ENCODE results near the gene PAPSS1. TPM values are rescaled to one million over a fixed set of nuclear protein-coding genes. Genes with fewer than 3 reads are reported as not detected.

PAPSS1 gene
- total RNA-seq, 4 donors from 2014 or later: 30.8 to 54.1 (median 36.0) TPM

DNA sequence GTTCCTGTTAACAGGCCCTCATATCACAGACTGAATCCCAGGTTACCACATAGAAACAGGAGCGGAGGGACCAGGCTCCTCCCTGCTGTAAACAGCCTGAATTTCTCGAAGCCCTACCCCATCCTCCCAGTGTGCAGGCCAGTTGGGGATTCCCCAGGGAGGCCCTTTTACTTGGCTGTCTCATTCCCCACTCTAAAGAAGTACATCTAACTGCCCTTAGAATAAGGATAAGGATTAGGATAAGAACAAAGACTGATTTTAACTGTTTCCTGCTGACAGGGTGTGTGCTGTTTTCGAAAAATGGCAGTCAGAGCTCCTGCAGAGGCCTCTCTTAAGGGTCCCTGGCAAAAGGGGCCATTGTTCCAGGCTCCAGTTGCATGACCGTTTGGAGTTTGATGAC is 133.7 kb downstream of the PAPSS1 start:
- Histone ChIP-seq H3K4me3 (no peak overlapping the region), H3K27ac (no peak overlapping the region), H3K36me3 (no peaks in the 10 kb centered on the region), H3K4me1 (no peaks in the 10 kb centered on the region), H3K27me3 (no peaks in the 10 kb centered on the region), H3K9me3 (peaks cover 0 to 26% (median 11%) of the 10 kb centered on the region in 3 donors)
- no peak for DNase-seq
- TF ChIP-seq POLR2A (IDR thresholded peaks at IDR 0.05): no peak
- TF ChIP-seq, protein P1, sequence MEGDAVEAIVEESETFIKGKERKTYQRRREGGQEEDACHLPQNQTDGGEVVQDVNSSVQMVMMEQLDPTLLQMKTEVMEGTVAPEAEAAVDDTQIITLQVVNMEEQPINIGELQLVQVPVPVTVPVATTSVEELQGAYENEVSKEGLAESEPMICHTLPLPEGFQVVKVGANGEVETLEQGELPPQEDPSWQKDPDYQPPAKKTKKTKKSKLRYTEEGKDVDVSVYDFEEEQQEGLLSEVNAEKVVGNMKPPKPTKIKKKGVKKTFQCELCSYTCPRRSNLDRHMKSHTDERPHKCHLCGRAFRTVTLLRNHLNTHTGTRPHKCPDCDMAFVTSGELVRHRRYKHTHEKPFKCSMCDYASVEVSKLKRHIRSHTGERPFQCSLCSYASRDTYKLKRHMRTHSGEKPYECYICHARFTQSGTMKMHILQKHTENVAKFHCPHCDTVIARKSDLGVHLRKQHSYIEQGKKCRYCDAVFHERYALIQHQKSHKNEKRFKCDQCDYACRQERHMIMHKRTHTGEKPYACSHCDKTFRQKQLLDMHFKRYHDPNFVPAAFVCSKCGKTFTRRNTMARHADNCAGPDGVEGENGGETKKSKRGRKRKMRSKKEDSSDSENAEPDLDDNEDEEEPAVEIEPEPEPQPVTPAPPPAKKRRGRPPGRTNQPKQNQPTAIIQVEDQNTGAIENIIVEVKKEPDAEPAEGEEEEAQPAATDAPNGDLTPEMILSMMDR (IDR thresholded peaks at IDR 0.05): no peak
- intact Hi-C loops (cut with DNase I): no loop called here
- WGBS, 2 donors: 39 to 61% methylated on average over 4 of the region's 4 CpGs

DNA sequence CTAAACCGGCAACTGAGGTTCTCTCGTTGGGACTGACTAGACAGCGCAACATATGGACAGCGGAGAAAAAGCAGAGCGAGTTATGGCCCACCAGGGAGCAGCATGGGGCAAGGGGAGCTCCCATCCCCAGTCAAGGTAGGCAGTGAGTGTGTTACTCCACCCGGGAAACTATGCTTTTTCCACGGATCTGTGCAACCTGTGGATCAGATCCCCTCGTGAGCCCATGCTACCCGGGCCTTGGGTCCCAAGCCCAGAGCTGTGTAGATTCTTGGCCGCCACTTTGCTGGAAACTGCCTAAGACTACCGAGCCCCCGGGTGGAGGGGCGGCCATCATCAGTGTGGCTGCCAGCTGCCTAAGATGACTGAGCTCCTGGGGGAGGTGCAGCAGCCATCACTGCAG is 140.9 kb downstream of the PAPSS1 start:
- no peak for DNase-seq
- H3K27ac ChIP-seq: no peak overlapping the region
- intact Hi-C loops (cut with DNase I): no loop called here
- no peaks in the 10 kb centered on the region for H3K27me3 ChIP-seq
- no peaks in the 10 kb centered on the region for H3K36me3 ChIP-seq
- H3K4me1 ChIP-seq: no peaks in the 10 kb centered on the region
- H3K9me3 ChIP-seq: no peaks in the 10 kb centered on the region
- TF ChIP-seq, protein P1 (IDR thresholded peaks at IDR 0.05): no peak
- 94 to 95% methylated on average over 6 to 12 of the region's 13 CpGs for WGBS, 2 donors
- H3K4me3 ChIP-seq: no peak overlapping the region

DNA sequence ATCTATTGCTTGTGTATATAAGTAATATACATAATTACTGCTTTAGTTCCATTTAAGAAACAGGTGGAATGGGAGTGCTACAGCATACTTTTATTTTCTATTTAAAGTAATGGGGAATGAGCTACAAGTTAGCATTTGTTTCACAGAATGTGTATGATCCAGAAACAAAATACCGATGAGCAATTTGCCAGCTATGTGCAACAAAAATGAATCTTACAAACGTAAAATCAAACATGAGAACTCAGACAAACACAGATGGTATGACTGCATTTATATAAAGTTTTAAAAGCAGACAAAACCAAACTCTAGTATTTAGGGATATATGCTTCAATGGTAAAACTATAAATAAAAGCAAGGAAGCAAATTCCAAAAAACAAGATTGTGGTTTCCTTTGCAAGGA is 141.7 kb downstream of the PAPSS1 start:
- Histone ChIP-seq H3K9me3 (no peaks in the 10 kb centered on the region), H3K27ac (no peak overlapping the region), H3K4me1 (no peaks in the 10 kb centered on the region), H3K4me3 (no peak overlapping the region), H3K36me3 (no peaks in the 10 kb centered on the region), H3K27me3 (no peaks in the 10 kb centered on the region)
- no peak for DNase-seq
- intact Hi-C loops (cut with DNase I): no loop called here
- WGBS, 2 donors: 69 to 73% methylated on average over 2 of the region's 2 CpGs
- TF ChIP-seq, protein P1 (IDR thresholded peaks at IDR 0.05): no peak
- TF ChIP-seq POLR2A (IDR thresholded peaks at IDR 0.05): no peak

DNA sequence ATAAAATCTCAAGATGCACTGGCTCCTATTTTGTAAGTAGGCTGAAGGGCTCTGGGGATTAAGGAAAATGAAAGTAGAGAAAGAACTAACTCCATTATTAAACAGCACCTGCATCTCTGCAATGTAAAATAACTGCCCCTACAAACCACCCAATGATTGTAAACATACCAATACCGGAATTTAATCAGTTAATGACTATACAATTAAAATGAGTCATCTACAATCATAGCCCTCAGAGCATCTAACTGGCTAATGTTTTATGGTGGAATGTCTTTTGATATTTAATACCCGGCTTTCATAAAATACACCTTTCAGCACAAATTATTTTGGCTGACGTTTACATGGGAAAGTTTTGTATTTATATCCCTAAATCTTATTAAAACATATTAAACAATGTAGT is 142.3 kb downstream of the PAPSS1 start:
- 55 to 56% methylated on average over 3 of the region's 3 CpGs for WGBS, 2 donors
- Histone ChIP-seq H3K9me3 (no peaks in the 10 kb centered on the region), H3K36me3 (no peaks in the 10 kb centered on the region), H3K4me1 (no peaks in the 10 kb centered on the region), H3K27me3 (no peaks in the 10 kb centered on the region), H3K27ac (no peak overlapping the region), H3K4me3 (no peak overlapping the region)
- TF ChIP-seq, protein P1 (IDR thresholded peaks at IDR 0.05): no peak
- no peak for TF ChIP-seq POLR2A (IDR thresholded peaks at IDR 0.05)
- no peak for DNase-seq
- intact Hi-C loops (cut with DNase I): no loop called here

DNA sequence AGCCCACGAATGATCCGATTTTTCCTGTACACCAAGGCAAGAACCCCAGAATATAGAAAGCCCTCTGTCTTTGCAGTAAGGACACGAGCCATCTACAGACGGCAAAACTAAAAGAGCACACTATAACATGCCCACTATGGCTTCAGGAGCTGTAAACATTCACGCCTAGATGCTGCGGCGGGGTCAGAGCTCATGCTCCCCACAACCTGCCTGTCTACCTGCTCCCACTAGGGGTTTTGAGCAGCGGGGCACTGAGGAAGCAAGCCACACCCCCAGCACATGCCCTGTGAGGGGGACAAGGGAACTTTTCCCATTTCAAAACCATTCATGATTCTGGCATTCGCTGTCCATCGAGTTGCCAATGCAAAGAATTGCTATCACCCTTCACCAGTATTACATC is 144.8 kb downstream of the PAPSS1 start:
- H3K4me3 ChIP-seq: no peak overlapping the region
- 83 to 93% methylated on average over 7 to 9 of the region's 10 CpGs for WGBS, 2 donors
- no peak for DNase-seq
- H3K4me1 ChIP-seq: no peaks in the 10 kb centered on the region
- no peaks in the 10 kb centered on the region for H3K36me3 ChIP-seq
- H3K27me3 ChIP-seq: no peaks in the 10 kb centered on the region
- TF ChIP-seq, protein P1 (IDR thresholded peaks at IDR 0.05): no peak
- no peak for TF ChIP-seq POLR2A (IDR thresholded peaks at IDR 0.05)
- H3K27ac ChIP-seq: no peak overlapping the region
- intact Hi-C loops (cut with DNase I): no loop called here
- H3K9me3 ChIP-seq: no peaks in the 10 kb centered on the region

Data from esophagus squamous epithelium (tissue), 5 donors.